ENCODE data around the gene RS1.

The RS1 gene

GRCh38 chrX:18649498-18649951 is 22.4 kb downstream of the RS1 start:
- DNase-seq (ENCODE audit: low read depth in 1 of 2, low spot score in 1 of 2), result no peak
- Histone ChIP-seq H3K27me3 (ENCODE audit: insufficient read depth, poor library complexity, severe bottlenecking) (no peaks in the 10 kb centered on the region), H3K4me3 (replicated peaks; ENCODE audit: insufficient read depth, low read length) (no peak overlapping the region), H3K27ac (replicated peaks) (no peak overlapping the region)
- TF ChIP-seq CTCF (IDR thresholded peaks at IDR 0.05; ENCODE audit: insufficient read depth, low read length) (no peak), GABPA (IDR thresholded peaks at IDR 0.05; ENCODE audit: low read depth) (no peak), POLR2AphosphoS5 (IDR thresholded peaks at IDR 0.05; ENCODE audit: low read depth) (no peak), REST (IDR thresholded peaks at IDR 0.05; ENCODE audit: insufficient replicate concordance, low read depth) (no peak), SPI1 (IDR thresholded peaks at IDR 0.05; ENCODE audit: borderline replicate concordance, low read depth) (no peak)

GRCh38 chrX:18647621-18648020 is 24.3 kb downstream of the RS1 start:
- DNase-seq (ENCODE audit: low read depth in 1 of 2, low spot score in 1 of 2), result no peak
- TF ChIP-seq POLR2AphosphoS5 (IDR thresholded peaks at IDR 0.05; ENCODE audit: low read depth) (no peak), REST (IDR thresholded peaks at IDR 0.05; ENCODE audit: insufficient replicate concordance, low read depth) (no peak), SPI1 (IDR thresholded peaks at IDR 0.05; ENCODE audit: borderline replicate concordance, low read depth) (no peak), CTCF (IDR thresholded peaks at IDR 0.05; ENCODE audit: insufficient read depth, low read length) (no peak), GABPA (IDR thresholded peaks at IDR 0.05; ENCODE audit: low read depth) (no peak)
- no peak overlapping the region for H3K4me3 ChIP-seq (replicated peaks; ENCODE audit: insufficient read depth, low read length)
- H3K27ac ChIP-seq (replicated peaks), result no peak overlapping the region
- no peaks in the 10 kb centered on the region for H3K27me3 ChIP-seq (ENCODE audit: insufficient read depth, poor library complexity, severe bottlenecking)

GRCh38 chrX:18643853-18644252 is 28.1 kb downstream of the RS1 start:
- Histone ChIP-seq H3K27ac (replicated peaks) (no peak overlapping the region), H3K27me3 (ENCODE audit: insufficient read depth, poor library complexity, severe bottlenecking) (no peaks in the 10 kb centered on the region), H3K4me3 (replicated peaks; ENCODE audit: insufficient read depth, low read length) (no peak overlapping the region)
- TF ChIP-seq REST (IDR thresholded peaks at IDR 0.05; ENCODE audit: insufficient replicate concordance, low read depth) (no peak), SPI1 (IDR thresholded peaks at IDR 0.05; ENCODE audit: borderline replicate concordance, low read depth) (no peak), CTCF (IDR thresholded peaks at IDR 0.05; ENCODE audit: insufficient read depth, low read length) (no peak), GABPA (IDR thresholded peaks at IDR 0.05; ENCODE audit: low read depth) (no peak), POLR2AphosphoS5 (IDR thresholded peaks at IDR 0.05; ENCODE audit: low read depth) (no peak)
- DNase-seq (ENCODE audit: low read depth in 1 of 2, low spot score in 1 of 2), result no peak
